ENCODE measurements around the gene SKA3. TPM values are rescaled to one million over a fixed set of nuclear protein-coding genes. Genes with fewer than 3 reads are reported as not detected.
A peak's percentile ranks its signal among the peaks of the same experiment; 100 is the strongest.

The SKA3 gene
- total RNA-seq, 4 donors from 2014 or later, result 1.00 to 1.6 (median 1.6) TPM; not detected in 1

DNA sequence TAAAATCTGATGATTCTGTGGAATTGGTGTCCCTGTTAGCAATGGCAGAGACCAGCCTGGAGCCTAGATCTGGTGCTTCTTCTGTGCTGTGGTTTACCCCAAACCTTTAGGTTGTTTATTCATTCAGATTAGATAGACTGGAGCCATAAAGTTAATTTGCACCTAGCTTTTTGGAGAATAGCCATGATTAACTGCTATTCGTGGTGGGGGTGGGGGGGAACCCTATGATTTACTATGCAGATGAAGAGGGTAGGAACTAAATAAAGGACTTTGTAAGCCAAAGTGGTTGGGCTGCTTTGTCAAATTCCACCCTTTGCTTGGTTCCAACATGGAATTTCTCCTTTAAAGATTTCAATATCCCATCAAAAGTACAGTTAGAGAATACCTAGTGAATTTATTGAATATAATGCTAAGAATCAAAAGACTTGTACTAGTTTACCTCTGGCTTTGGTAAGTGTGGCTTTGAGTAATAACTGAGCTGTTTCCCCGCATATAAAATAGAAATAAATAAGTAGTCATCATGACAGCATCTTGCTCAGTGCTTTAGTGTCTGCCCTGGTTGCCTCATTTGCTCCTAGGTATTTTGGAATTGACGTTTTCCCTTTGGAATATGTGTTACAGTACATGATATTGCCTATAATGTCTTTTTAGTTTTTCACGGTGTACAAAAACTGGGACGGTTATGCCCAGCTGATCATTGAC, 27.6 kb downstream of the SKA3 start:
- no peak for TF ChIP-seq POLR2A (IDR thresholded peaks at IDR 0.05)
- Histone ChIP-seq H3K27me3 (no peaks in the 10 kb centered on the region), H3K27ac (no peak overlapping the region), H3K4me1 (peaks cover 0 to 3% (median under 1%) of the 10 kb centered on the region in 4 donors), H3K9me3 (no peaks in the 10 kb centered on the region), H3K36me3 (peaks cover 0 to 18% (median 6%) of the 10 kb centered on the region in 4 donors), H3K4me3 (no peak overlapping the region)
- WGBS, 2 donors (ENCODE audit: low coverage in 1 of 2), result 70 to 78% methylated on average over 5 of the region's 5 CpGs
- intact Hi-C loops (cut with DNase I; ENCODE audit: low total_unique reads) (no loop called here), in situ Hi-C loops (cut with MboI; ENCODE audit: low pct_ligation_motif_present in 1 of 4, low pct_unique_long_range_greater_than_20kb in 1 of 4, low sequenced_read_pairs in 3 of 4) (no loop called here)
- no peak for DNase-seq

DNA sequence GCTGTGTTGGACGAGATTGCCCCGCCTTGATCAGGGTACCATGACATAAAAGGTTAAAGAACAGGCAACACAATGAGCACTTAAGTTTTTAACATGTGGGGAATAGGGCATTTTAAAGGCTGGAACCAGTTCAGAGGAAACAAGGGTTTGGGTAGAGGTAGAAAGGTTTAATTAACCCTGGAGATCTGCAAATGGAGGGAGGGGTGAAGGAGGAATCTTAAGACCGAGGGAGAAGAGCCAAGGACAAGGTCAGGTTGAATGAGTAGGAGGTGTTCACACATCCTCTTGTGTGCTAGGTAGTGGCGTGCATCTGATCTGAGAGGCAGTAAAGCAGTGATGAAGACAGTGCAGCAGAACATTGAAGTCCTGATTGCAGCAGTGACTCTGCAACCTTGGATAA, 28.5 kb downstream of the SKA3 start:
- DNase-seq, result no peak
- in situ Hi-C loops (cut with MboI; ENCODE audit: low pct_ligation_motif_present in 1 of 4, low pct_unique_long_range_greater_than_20kb in 1 of 4, low sequenced_read_pairs in 3 of 4), result no loop called here
- no peak overlapping the region for H3K27ac ChIP-seq
- H3K27me3 ChIP-seq, result no peaks in the 10 kb centered on the region
- 77 to 82% methylated on average over 3 to 4 of the region's 4 CpGs for WGBS, 2 donors (ENCODE audit: low coverage in 1 of 2)
- TF ChIP-seq, protein P1, sequence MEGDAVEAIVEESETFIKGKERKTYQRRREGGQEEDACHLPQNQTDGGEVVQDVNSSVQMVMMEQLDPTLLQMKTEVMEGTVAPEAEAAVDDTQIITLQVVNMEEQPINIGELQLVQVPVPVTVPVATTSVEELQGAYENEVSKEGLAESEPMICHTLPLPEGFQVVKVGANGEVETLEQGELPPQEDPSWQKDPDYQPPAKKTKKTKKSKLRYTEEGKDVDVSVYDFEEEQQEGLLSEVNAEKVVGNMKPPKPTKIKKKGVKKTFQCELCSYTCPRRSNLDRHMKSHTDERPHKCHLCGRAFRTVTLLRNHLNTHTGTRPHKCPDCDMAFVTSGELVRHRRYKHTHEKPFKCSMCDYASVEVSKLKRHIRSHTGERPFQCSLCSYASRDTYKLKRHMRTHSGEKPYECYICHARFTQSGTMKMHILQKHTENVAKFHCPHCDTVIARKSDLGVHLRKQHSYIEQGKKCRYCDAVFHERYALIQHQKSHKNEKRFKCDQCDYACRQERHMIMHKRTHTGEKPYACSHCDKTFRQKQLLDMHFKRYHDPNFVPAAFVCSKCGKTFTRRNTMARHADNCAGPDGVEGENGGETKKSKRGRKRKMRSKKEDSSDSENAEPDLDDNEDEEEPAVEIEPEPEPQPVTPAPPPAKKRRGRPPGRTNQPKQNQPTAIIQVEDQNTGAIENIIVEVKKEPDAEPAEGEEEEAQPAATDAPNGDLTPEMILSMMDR (IDR thresholded peaks at IDR 0.05), result no peak
- peak; percentile 18 for TF ChIP-seq POLR2A (IDR thresholded peaks at IDR 0.05)
- no peak overlapping the region for H3K4me3 ChIP-seq
- H3K9me3 ChIP-seq, result no peaks in the 10 kb centered on the region
- intact Hi-C loops (cut with DNase I; ENCODE audit: low total_unique reads), result no loop called here
- H3K4me1 ChIP-seq, result peaks cover 3 to 12% (median 8%) of the 10 kb centered on the region in 4 donors
- peaks cover 0 to 27% (median 6%) of the 10 kb centered on the region in 4 donors for H3K36me3 ChIP-seq

DNA sequence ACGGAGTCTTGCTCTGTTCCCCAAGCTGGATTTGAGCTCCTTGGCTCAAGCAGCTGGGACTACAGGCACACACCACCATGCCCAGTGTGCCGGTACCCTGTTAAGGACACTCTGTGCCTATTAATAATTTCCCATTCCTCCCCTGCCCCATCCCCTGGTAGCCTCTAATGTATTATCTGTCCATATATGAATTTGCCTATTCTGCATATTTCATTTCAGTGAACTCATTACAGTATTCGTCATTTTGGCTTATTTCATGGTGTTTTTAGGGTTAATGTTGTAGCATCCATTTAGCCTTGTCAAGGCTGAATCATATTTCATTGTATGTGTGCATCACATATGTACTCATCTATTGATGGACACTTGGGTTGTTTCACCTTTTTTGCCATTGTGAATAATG, 33.6 kb downstream of the SKA3 start:
- H3K36me3 ChIP-seq, result peaks cover 0 to 23% (median 5%) of the 10 kb centered on the region in 4 donors
- H3K9me3 ChIP-seq, result no peaks in the 10 kb centered on the region
- TF ChIP-seq, protein P1 (IDR thresholded peaks at IDR 0.05), result no peak
- no peak for TF ChIP-seq POLR2A (IDR thresholded peaks at IDR 0.05)
- TF ChIP-seq POLR2AphosphoS5 (IDR thresholded peaks at IDR 0.05), result no peak
- TF ChIP-seq EP300 (IDR thresholded peaks at IDR 0.05; ENCODE audit: low read depth), result no peak
- H3K4me3 ChIP-seq, result no peak overlapping the region
- intact Hi-C loops (cut with DNase I; ENCODE audit: low total_unique reads), result no loop called here
- no peaks in the 10 kb centered on the region for H3K27me3 ChIP-seq
- in situ Hi-C loops (cut with MboI; ENCODE audit: low pct_ligation_motif_present in 1 of 4, low pct_unique_long_range_greater_than_20kb in 1 of 4, low sequenced_read_pairs in 3 of 4), result no loop called here
- H3K27ac ChIP-seq, result no peak overlapping the region
- DNase-seq, result no peak
- peaks cover 15 to 45% (median 30%) of the 10 kb centered on the region in 4 donors for H3K4me1 ChIP-seq
- WGBS, 2 donors (ENCODE audit: low coverage in 1 of 2), result 85 to 98% methylated on average over 3 of the region's 3 CpGs

DNA sequence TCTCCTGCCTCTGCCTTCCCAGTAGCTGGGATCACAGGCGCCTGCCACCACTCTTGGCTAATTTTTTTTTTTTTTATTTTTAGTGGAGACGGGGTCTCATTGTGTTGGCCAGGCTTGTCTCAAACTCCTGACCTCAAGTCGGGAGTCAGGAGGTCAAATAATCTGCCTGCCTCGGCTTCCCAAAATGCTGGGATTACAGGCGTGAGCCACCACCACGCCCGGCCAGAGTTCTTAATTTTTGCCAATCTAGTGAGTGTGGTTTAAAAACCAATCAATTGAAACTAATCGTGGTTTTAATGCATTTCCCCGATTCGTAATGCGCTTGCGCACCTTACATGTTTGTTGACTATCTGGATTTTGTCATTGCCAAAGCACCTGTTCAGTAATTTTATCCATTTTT, 37.0 kb downstream of the SKA3 start:
- H3K4me1 ChIP-seq, result peaks cover 15 to 46% (median 30%) of the 10 kb centered on the region in 4 donors
- in situ Hi-C loops (cut with MboI; ENCODE audit: low pct_ligation_motif_present in 1 of 4, low pct_unique_long_range_greater_than_20kb in 1 of 4, low sequenced_read_pairs in 3 of 4) (loop anchor here in 1 of 4 donors (10.0 kb wide), 1 partner anchor 195 kb away; no protein-coding TSS in a partner anchor), intact Hi-C loops (cut with DNase I; ENCODE audit: low total_unique reads) (loop anchor here (10.0 kb wide), 1 partner anchor 195 kb away; no protein-coding TSS in a partner anchor)
- no peaks in the 10 kb centered on the region for H3K27me3 ChIP-seq
- DNase-seq, result peak; percentile 18
- no peaks in the 10 kb centered on the region for H3K9me3 ChIP-seq
- WGBS, 2 donors (ENCODE audit: low coverage in 1 of 2), result 46 to 66% methylated on average over 6 to 12 of the region's 12 CpGs
- H3K36me3 ChIP-seq, result peaks cover 0 to 12% (median 0%) of the 10 kb centered on the region in 4 donors
- no peak for TF ChIP-seq POLR2A (IDR thresholded peaks at IDR 0.05)
- no peak for TF ChIP-seq EP300 (IDR thresholded peaks at IDR 0.05; ENCODE audit: low read depth)
- TF ChIP-seq POLR2AphosphoS5 (IDR thresholded peaks at IDR 0.05), result no peak
- TF ChIP-seq, protein P1 (IDR thresholded peaks at IDR 0.05), result no peak
- H3K27ac ChIP-seq, result peak overlapping the region; percentile 86 to 97 (median 88)
- peak overlapping the region in 3 of 4 donors; percentile 49 to 87 (median 57) for H3K4me3 ChIP-seq

Data from transverse colon (tissue), 4 donors.